HG02870 (cell line): ENCODE measurements around the gene PRPH2.

Experiments used
- ATAC-seq: cut with Tn5 transposase; IDR thresholded peaks from one replicate; pipeline ENCODE4 v1.9.1; 2021; ENCODE audit warnings: mild to moderate bottlenecking, moderate library complexity; ENCODE audit not compliant: unreplicated experiment

PRPH2 gene, protein sequence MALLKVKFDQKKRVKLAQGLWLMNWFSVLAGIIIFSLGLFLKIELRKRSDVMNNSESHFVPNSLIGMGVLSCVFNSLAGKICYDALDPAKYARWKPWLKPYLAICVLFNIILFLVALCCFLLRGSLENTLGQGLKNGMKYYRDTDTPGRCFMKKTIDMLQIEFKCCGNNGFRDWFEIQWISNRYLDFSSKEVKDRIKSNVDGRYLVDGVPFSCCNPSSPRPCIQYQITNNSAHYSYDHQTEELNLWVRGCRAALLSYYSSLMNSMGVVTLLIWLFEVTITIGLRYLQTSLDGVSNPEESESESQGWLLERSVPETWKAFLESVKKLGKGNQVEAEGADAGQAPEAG

DNA sequence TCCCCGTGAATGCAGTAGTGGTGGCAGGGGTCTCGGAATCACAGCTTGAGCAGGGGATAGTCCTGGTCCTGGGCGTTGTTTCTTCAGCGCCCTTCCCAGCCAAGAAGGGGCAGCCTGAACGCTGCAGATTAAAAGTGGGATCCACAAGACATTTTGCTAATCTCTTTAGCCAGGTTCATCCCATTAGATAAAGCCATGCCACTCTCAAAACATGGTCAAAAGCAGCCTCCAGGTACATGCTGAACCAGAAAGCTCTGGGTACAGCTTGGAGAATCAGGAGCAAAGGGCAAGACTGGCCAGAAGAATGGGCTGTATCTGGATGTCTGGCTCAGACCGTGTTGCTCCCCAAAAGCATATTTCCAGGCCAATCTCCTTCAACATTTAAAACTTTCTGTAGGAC is at the start of gene PRPH2:
Gene PRPH2, minus strand, starts transcription at position 101 of the 400 bp plus-strand sequence. CDS start 263 bp downstream, outside the sequence.
- no peak for ATAC-seq

DNA sequence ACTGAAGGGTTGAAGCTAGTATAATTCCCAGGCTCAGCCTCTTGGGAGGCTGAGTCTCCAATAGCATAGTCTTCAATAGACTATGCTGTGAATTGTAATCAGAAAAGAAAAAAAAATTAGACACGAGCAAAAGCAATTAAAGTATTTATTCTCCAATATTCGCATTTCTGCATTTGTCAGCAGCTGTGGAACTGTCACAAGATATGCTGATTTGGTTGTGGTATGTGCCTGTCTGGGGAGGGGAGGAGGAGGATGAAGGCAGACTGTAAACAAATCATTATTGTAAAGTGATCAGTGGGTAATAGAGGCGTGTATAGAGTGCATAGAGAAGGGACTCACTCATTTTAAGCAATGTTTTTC is 49.3 kb upstream of the PRPH2 start:
- ATAC-seq: no peak

DNA sequence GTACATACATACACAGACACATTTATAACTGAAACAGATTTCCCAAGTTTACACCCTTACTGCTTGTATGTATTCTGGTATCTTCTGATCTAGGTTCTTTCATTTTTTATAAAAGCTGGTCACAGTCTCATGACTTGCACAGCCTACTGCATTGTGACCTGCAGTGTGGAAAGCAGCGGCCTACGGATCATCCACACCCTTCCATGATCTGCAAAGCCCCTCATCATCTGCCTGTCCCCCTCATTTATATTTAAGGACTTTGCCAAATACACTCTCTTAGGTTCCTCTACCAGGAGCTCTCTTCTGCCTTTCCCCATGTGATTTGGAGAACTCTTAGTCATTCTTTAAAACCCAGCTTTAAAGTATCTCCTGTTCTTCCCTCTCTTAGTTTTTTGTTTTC is 47.4 kb upstream of the PRPH2 start:
- ATAC-seq: no peak

DNA sequence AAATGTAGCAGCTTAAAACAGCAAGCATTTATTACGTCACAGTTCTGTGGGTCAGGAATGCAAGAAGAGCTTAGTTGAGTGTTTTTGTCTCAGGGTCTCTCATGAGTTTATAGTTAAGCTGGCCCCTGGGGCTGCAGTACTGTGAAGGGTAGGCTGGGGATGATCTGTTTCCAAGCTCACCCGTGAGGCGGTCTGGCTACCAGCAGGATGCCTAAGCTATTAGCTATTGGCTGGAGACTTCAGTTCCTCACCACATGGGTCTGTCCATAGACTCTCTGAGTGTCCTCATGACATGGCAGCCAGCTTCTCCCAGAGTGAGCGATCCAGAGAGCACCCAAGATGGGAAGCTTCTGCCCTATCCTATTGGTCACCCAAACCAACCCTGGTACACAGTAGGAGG is 46.7 kb upstream of the PRPH2 start:
- no peak for ATAC-seq

DNA sequence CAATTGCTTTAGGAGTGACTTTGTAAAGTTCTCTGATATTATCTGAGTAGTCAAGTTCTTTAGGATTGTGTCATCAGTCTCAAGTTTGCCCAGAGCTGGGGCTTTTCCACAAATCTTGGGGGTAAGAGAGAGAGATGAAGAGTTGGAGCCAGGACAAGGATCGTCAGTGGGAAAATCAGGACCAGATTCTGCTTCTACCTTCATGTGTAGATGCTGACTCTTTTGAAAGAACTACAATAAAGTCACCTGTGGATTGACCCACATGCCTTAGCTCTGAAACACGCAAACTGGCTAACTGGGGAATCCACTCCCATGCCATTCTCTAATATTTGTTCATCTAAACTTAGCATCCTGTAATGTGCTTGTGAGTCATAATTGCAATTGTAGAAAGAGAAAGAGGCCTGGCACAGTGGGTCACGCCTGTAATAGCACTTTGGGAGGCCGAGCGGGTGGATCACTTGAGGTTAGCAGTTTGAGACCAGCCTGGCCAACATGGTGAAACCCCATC is 43.8 kb upstream of the PRPH2 start:
- no peak for ATAC-seq

DNA sequence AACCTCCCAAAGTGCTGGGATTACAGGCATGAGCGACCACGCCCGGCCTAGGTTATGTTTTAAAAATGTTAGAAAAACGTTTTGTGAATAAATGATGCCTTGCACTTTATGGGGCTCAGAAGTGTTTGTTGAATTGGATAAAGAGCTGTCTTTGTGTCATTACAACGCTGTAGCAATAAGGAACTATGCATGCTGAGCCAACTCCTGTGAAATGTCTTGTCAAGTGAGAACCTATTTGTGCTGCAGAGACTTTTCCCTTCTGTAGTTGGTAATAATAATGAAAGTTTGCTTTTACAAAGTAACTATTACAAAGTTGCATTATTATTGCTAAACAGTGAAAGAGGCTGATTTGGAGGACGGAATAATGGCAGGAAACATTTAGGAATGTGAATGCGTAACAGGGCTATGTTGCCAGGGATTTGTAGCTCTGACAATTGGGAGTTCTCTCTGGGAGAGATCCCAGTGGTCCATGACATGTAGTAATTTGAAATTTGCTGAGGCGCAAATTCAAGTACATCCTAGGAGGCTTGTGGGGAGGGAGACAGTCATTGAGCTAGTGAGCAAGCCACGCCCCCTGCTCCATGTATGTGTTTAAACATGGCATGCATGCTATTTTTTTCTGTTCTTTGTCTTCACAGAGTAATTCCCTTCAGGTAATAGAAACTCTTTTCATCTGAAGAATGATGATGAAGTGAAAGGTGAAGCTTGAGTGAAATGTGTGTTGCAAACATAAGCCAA is 42.7 kb upstream of the PRPH2 start:
- no peak for ATAC-seq

DNA sequence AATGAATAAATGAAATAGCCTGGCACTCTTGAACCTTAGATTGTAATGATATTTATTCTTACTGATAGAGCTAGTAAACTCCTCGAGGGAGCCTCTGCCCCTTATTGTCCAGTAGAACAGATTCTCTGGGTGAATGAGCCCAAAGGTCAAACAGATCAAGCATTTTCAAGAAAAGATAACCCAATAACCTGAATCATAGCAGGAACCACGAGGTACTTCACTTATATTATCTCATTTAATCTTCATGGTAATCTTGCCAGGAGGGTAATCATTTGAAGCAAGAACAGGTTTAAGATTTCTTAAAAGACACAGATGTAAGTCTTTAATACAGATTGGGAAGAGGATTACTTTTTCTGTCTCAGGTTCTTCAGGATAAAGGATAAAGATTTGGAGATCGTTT is 40.6 kb upstream of the PRPH2 start:
- no peak for ATAC-seq

DNA sequence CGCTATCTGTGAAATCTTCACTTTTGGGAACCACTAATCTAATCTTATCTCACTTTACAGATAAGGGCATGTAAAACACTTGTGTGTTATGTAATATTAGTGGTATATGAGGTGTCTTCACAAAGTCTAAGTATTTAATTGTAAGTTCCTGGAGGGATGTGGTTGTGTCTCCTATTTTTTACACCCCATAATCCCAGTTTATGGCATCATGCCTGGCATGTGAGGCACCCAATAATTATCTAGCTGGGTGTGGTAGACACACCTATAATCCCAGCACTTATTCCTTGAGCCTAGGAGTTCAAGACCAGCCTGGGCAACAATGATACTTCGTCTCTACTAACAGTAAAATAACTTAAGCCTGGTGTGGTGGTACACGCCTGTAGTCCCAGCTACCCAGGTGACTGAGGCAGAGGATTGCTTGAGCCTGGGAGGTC is 40.0 kb upstream of the PRPH2 start:
- no peak for ATAC-seq

DNA sequence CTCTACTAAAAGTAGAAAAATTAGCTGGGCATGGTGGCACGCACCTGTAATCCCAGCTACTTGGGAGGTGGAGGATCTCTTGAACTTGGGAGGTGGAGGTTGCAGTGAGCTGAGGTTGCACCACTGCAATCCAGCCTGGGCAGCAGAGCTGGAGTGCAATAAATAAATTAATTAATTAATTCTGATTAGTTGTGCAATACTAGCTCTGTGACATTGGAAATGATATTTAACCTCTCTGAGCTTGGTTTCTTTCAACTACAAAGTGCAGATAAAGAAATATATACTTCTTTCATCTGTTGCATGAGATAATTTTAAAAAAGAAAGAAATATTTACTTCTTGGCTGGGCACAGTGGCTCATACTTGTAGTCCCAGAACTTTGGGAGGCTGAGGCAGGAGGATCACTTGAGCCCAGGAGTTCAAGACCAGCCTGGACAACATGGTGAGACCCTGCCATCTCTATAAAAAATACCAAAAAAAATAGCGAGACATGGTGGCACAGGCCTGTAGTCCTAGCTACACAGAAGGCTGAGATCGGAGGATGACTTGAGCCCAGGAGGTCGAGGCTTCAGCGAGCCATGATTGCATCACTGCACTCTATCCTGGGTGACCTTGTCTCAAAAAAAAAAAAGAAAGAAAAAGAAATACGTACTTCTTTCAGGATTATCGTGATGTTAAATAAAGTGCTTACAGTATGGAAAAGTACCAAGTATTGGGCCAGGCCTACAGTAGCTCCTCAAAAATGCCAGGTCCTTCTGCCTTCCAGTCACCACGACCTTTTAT is 39.1 kb upstream of the PRPH2 start:
- ATAC-seq: no peak

DNA sequence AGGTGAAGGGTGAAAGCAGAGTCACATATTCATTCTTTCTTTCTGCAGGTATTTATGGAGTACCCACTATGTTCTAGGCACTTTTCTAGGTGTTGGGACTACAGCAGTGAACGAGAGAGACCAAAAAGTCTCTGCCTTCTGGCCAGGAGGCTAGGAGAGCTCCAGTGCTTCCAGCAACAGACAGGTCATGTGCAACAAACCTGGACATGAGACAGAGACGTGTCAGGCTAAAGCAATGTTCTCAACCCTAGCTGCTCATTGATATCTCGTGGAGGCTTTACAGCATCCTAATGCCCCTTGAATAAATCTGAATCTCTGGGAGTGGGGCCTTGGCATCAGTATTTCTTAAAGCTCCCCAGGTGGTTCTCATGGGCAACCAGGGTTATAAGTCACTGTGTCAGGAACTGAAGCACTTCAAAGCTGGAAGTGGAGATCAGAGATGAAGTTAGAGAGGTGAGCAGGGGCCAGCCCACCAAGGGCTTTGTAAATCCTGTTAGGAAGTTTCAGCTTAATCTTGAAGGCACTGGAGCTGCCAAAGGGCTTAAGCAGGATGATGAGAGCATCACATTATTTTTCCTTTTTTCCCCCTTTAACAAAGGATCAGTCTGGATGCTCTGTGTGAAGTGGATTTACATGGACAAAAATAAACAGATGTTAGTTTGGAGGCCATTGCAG is 36.5 kb upstream of the PRPH2 start:
- ATAC-seq: no peak

DNA sequence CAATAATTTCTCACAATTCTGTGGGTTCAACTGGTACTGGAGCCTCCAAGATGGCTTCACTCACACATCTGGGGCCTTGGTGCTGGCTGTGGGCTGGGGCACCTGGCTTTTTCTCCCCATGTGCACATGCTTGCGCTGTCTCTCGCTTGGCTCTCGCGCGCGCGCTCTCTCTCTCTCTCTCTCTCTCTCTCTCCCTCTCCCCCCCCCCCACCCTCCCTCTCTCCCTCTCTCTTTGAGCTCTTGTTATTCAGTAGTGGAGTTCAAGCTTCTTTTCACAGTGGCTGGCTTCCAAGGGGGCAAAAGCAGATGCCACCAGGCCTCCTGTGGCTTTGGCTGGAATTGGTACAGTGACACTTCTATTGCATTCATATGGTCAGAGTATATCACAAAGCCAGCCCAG is 34.3 kb upstream of the PRPH2 start:
- no peak for ATAC-seq

DNA sequence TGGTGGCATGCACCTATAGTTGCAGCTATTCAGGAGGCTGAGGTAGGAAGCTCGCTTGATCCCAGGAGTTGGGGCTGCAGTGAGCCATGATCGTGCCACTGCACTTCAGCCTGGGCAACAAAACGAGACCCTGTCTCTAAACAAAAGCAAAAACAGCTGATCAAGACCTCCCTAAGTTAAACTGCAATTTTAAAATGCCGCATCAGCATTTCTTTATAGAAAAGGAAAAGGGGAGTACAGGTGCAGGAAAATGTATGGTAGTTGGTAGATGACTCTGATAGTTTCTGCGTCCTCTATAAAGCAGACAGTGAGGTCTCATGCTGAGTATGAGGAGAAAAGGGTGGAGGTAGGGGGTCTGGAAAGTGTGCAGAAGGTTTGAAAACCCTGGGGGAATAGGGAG is 32.4 kb upstream of the PRPH2 start:
- no peak for ATAC-seq

DNA sequence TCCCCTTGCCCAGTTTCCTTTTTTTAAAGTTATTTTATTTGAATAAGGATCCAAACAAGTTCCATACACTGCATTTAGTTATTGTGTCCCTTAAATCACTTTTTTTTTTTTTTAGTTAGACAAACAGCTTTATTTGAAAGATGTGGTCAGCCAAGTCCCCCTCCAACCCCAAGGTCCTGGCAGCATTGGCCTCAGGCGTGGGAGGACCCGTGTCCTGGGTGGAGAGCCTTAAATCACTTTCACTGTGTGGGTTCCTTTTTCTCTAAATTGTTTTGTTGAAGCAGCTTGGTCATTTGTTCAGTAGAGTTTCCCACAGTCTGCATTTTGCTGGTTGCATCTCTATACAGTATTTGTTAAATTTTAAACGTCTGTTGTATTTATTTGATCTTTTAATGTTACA is 28.7 kb upstream of the PRPH2 start:
- no peak for ATAC-seq

DNA sequence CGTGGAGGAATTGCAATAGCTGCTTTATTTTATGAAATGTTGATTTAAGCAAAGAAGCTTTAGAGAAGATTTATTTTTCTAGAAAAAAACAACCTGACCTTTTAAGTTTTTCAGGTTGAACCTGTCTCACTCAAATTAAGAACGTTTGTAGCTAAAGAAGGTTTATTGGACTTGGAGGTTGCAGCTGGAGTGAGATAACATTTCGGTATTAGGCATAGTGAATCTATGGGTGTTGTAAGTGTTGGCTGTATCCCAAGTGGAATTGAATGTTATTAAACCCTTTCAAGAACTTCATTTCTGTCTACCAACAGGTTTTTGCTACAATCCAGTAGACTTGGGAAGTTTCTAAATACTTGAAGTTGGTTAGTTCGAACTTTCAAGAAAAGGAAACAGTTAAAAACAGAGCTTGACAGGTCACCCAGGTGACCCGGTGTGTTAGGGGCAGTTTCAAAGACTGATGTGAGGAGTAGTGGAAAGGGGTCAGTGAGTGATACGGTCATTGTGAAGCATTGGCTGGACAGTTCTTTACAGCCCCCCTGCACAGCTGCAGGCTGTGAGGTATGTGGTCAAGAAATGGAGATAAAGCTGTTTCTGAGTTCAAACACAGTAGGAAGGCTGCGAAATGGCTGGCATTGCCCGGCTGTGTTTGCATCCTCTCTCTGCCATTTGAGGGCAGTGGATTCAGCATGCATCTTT is 26.0 kb upstream of the PRPH2 start:
- ATAC-seq: no peak

DNA sequence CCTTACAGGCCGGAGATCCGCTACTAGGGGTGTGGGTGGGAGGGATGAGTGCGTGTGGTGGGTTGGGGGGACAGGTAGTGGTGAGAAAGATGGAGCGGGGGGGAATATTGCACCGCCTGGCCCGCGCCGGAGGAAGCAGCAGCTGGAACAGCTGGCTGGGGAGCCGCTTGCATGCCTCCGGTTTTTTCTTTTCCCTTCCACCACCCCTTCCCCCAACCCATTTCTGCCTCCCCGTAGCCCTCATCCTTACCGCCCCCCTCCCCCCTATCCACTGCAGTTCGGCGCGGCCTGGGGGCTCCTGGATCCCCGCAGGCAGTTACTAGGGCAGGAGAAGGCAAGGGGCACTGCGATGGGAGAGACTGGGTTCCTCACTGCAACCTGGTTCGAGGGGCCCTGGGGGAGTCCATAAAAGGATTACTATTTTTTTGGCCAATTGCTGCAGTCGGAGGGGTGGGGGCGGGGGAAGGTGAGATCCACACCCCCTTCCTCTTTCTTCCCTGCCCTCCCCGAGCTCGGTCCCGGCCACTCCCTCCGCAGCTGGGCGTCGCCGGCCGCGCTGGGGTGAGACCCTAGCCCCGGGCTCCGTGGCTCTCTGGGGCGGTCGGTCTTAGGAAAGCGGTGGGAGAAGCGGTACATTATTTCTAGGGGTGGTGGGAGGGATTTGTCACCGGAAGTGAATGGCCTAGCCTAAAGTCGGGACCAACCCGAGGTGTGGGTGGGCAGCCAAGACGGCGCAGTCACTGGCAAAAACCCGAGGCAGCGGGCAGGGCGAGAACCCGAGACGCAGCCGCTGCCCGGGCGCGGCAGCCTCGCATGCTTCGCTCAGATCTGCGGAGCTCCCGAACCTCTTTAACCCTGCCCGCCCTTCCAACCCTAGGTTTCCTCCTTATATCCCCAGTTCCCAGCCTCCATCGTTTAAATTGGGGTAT is 24.3 kb upstream of the PRPH2 start:
- peak; percentile 46 for ATAC-seq

DNA sequence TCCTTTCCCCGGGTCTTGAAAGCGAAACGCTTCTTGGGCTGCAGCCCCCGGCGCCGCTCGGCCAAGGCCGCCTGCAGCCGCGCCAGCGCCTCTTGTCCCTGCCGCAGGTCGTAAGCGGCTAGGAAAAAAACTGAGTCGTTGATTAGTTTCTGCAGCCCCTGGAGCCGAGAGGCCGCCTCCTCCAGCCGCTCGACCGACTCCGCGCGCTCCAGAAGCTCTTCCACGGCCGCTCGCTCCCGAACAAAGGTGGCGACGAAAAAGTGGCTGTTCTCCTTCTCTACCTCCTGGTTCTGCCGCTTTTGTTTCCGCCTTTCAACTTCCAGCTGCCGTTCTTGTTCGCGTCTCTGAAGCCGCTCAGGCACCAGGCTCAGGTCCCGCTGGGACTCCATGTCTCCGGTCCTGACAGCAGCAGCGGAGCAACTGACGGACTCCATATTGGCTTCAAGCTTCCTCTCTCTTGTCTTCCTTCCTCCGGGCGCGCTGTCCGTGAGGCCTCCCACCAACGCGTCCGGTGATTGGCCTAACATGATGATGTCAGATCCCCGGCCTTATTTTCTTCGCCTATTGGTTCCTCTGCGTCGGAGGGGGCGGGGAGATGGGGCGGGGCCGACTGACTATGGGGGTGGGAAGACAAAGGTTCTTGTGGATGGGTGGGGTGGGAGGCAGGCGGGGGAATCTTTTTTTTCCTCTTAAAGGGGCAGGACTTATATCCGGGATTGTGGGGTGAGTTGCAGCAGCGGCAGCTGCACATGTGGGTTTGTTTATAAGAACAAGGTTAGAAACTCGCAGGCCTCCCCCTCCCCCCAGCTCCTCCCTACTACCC is 23.5 kb upstream of the PRPH2 start, which contains the start of gene TBCC:
Gene TBCC, minus strand, starts transcription at position 464 of the 823 bp plus-strand sequence. Its CDS starts 30 bp downstream, at position 434.
- peak; percentile 75 for ATAC-seq

DNA sequence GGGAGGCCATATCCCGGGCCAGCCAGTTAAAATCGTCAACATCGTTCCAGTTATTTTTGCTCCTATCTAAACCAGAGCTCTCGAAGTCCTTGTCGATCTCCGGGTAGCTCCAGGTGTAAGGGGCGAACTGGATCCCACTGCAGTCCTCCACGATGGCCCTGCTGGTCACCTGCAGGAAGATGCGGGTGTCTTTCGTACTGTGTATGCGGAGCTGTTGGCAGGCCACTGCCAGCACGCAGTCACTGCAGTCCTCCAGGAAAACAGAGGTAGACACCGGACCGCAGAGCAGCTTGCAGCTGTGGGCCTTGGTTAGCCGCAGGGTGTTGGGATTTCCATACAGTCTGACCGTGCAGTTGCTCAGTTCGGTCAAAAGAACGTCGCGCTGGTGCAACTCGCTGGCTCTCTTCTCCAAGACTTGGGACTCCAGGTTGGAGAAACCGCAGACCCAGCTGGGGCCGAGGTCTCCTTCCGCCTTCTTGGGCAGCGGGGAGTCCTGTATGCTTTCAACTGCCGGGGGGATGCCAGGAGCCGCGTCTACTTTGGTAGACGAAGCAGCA is 22.8 kb upstream of the PRPH2 start:
- no peak for ATAC-seq

DNA sequence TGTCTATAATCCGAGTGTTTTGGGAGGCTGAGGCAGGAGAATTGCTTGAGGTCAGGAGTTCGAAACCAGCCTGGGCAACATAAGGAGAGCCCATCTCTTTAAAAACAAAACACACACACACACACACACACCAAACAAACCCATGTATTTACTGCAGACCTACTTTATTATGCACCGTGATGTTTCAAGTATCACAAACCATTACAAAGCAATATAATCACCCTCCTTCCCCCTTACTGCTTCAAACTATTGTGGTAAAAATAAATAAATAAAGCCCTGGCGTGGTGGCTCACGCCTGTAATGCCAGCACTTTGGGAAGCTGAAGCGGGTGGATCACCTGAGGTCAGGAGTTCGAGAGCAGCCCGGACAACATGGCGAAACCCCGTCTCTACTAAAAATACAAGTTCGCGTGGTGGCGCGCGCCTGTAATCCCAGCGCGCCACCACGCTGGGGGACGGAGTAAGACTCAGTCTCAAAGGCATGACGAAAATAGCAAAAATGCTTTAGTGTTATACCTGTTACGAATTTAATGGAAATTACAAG is 22.0 kb upstream of the PRPH2 start:
- no peak for ATAC-seq
